GM21619 (cell line): ENCODE results near the gene FLNC.
A peak's percentile ranks its signal among the peaks of the same experiment; 100 is the strongest.

Experiments
- ATAC-seq: cut with Tn5 transposase; IDR thresholded peaks from one replicate; pipeline ENCODE4 v1.9.1; 2021; ENCODE audit not compliant: unreplicated experiment

Gene FLNC

GRCh38 chr7:128830231-128831177 is at the start of gene FLNC:
FLNC (plus strand) TSS chr7:128830406; CDS start chr7:128830638, 232 bp downstream.
- no peak for ATAC-seq

- ATAC-seq = no peak
Measured at GRCh38 chr7:128781126-128781525, 49.1 kb upstream of the FLNC start.

DNA sequence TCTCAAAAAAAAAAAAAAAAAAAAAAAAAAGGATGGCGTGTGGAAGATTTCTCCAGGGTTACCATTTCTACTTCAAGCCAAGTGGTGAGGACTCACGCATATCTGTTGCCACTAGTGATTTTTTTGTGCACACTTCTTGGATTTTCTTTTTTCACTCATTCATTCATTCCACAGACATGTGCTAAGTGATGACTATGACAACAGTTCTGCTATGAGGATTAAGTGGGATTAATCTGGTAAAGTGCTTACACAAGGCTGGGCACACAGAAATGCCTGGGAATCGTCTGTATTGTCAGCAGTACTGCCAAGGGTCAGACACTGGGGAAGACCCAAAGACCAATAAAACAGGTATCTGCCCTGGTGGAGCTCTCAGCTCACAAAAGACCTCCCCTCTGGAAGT is 48.4 kb upstream of the FLNC start:
- no peak for ATAC-seq

DNA sequence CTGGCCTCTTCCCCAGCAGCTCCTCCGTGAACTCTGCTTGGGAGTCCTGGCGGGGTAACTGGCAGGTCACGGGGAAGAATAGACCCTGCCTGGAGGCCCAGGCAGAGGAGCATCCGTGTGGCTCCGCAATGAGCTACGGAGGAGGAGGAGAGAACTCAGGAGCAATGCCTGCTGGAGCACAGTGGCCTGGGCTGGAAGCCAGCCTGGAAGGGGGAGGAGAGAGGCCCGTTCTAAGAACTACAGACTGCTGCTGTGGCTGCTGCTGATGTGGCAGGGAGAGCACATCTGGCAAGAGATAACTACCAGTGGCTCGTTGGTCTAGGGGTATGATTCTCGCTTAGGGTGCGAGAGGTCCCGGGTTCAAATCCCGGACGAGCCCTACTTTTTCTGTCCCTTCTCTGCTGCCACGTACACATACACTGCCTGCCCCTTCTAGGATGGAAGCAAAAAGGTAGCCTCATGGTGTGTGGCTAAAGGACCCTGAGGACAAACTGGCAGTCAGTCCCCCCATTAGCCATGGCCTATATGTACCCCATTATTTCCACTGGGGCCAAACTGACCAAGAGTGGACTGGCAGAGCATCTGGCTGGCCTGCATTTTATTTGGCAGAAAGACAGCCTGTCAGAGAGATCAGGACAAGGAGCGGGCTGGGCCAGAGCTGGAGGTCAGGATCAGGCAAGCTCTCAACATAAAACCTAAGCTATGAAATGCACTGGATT is 46.9 kb upstream of the FLNC start:
- no peak for ATAC-seq

DNA sequence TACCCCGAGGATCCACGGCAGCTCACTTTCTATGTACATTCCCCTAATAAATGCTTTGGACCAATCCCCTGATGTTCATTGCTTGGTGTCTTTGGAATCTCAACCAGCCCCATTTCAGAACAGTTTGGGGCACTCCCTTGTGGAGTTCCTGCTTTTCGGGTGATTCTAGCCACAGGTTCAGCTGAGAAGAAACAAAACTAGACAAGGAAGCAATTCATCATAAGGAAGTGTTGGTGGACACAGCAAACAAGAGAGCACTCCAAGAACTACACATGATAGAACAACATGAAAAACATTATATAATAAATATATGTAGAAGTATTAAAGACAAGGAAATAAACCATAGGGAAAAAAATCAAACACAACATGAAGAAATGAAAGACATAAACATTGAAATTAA is 44.5 kb upstream of the FLNC start:
- ATAC-seq = no peak

GRCh38 chr7:128788446-128789412 is 41.5 kb upstream of the FLNC start:
- no peak for ATAC-seq

GRCh38 chr7:128790315-128791041 is 39.7 kb upstream of the FLNC start:
- peak; percentile 6 for ATAC-seq

GRCh38 chr7:128791121-128791971 is 38.9 kb upstream of the FLNC start, which contains the start of gene CCDC136:
CCDC136 (plus strand) TSS chr7:128791968; CDS start chr7:128792412, 444 bp downstream.
- ATAC-seq = peak; percentile 88

DNA sequence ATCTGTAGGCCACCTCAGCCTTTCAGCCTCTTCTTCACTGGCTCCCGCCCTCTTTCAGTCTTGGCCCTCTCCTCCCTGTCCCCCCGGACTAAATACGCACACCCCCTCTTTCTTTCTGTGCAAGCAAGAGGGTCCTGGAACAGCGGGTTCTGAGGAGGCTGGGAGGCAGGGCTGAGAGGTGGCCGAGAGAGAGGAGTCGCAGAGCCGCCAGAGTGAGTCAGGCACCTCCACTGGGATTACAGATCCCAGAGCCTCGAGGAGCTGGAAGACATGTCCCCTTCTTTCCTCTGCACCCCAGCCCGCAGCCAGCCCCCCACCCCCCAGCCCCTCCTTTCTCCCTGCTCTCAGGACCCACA is 38.3 kb upstream of the FLNC start:
- no peak for ATAC-seq

GRCh38 chr7:128792471-128793180 is 37.6 kb upstream of the FLNC start:
- ATAC-seq = no peak

- no peak for ATAC-seq
Measured at GRCh38 chr7:128793181-128793547, 37.0 kb upstream of the FLNC start.

DNA sequence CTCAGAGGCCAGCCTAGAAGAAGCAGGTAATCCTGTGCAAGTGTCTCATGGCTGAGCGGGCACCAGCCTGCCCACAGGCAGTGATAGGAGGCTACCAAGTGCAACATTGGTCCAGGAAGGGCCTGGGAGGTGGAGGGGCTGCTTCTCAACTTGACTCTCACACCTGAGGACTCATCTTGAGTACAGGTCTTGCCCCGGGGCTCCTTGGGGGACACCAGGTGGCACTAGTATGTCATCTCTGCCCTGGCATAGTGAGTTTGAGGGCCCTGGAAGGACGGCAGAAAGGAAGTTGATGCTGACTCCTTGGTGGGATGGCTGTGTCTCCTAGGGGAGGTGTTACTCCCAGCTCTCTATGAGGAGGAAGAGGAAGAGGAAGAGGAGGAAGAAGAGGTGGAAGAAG is 36.2 kb upstream of the FLNC start:
- ATAC-seq = no peak

DNA sequence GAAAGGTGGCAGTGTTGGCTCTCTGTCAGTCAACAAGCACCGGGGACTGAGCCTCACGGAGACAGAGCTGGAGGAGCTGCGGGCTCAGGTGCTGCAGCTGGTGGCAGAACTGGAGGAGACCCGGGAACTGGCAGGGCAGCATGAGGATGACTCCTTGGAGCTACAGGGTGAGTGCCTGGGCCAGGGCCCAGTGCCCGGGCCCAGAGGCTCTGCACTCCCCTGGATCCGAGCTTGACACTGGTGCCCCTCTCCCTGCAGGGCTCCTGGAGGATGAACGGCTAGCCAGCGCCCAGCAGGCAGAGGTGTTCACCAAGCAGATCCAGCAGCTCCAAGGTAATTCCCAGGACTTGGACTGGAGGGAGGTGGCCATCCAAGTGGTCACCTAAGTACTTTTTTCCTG is 35.8 kb upstream of the FLNC start:
- no peak for ATAC-seq

DNA sequence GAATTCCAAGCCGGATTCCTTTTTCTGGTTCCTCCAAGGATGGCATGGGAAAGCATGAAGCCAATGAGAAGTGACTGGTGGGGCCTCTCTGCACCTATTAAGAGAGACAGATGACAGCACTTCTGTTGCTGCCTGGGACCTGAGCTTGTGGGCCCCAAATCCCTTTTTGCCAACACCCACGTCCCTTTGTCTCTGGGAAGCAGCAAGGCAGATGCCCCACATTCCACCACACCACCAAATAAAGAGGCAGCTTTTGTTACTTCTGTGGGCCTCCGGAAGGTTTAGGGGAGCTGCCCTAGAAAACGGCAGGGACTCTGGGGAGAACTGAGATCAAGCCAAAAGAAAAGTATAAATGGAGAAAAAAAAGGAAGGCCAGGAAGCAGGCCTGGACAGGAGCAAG is 35.1 kb upstream of the FLNC start:
- no peak for ATAC-seq

DNA sequence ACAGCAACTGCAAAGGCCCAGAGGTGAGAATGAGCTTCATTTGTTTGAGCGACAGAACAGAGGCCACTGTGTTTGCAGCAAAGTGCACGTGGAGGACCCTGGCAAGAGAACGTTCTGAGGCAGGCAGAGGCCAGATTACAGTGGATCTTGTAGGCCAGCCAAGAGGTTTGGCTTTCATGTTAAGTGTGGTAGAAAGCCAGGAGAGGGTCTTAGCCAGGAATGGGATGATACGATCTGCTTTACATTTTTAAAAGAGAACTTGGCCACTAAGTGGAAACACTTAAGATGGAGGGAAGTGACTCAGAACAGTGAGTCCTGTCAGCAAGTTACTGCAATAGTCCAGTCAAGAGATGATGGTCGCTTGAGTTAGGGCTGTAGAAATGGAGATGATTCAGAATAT is 33.9 kb upstream of the FLNC start:
- ATAC-seq = no peak

GRCh38 chr7:128799451-128799850 is 30.8 kb upstream of the FLNC start:
- ATAC-seq = no peak

DNA sequence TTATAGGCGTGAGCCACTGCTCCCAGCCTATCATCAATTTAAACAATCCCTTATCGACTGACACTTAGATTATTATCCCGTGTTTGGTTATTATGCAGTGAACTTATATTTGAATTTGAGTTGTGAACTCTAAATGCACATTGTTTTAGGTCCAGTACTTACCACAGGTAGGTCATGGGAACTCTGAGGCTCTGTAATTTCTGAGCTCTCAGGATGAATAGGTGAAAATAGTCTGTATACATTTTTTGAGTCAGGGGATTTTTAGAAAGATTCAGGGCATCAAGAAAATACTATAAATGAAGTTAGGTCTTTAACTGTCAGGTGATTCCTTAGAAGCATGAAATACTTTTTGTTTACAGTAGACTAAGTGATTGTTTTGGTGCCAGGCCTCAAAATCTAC is 29.6 kb upstream of the FLNC start:
- no peak for ATAC-seq

- no peak for ATAC-seq
Measured at GRCh38 chr7:128801003-128801402, 29.2 kb upstream of the FLNC start.
